Measurements from ENCODE around the gene SLC39A7. TPM values are rescaled to one million over a fixed set of nuclear protein-coding genes. Genes with fewer than 3 reads are reported as not detected.

Gene SLC39A7
- total and polyA plus RNA-seq, 2 donors (not counting 3 experiments of a cell fraction or from before 2014, with no cell fraction given), result 99.8 to 129 TPM

GRCh38 chr6:33165581-33166258 lies 34.9 kb upstream of the SLC39A7 start:
- Histone ChIP-seq H3K36me3 (ENCODE audit: control insufficient read depth in 2 of 2, extremely low read depth in 1 of 2, insufficient read depth in 2 of 2, low read length in 2 of 2) (no peaks in the 10 kb centered on the region), H3K9ac (replicated peaks; ENCODE audit: extremely low read depth, insufficient read depth, low read length) (no peak overlapping the region), H3K27me3 (ENCODE audit: control insufficient read depth in 2 of 2, insufficient read depth in 2 of 2, low read length in 2 of 2) (no peaks in the 10 kb centered on the region), H3K9me3 (replicated peaks; ENCODE audit: control insufficient read depth, insufficient read depth, low read length) (no peaks in the 10 kb centered on the region), H2AFZ (ENCODE audit: low read depth, low read length) (no peak overlapping the region), H3K4me2 (ENCODE audit: insufficient read depth, low read length) (no peak overlapping the region), H3K9me1 (replicated peaks; ENCODE audit: control insufficient read depth, extremely low read depth, insufficient read depth, low read length) (no peaks in the 10 kb centered on the region), H3K4me1 (ENCODE audit: control insufficient read depth, extremely low read depth, insufficient read depth, low read length) (no peaks in the 10 kb centered on the region), H4K20me1 (replicated peaks; ENCODE audit: control insufficient read depth, extremely low read depth, insufficient read depth, low read length) (no peaks in the 10 kb centered on the region), H3K4me3 (replicated peaks in 1 of 3; ENCODE audit: insufficient read depth in 1 of 3, low read depth in 1 of 3, low read length in 3 of 3) (no peak overlapping the region), H3K79me2 (ENCODE audit: control insufficient read depth, insufficient read depth, low read length) (no peaks in the 10 kb centered on the region), H3K27ac (ENCODE audit: insufficient read depth, low read depth, low read length) (no peak overlapping the region)
- ChIA-PET POLR2A (no interaction called here), CTCF (no interaction called here)
- FAIRE-seq, result no peak
- intact Hi-C loops (cut with micrococcal nuclease) (no loop called here), dilution Hi-C loops (cut with MboI; ENCODE audit: extremely low pct_ligation_motif_present, low sequenced_read_pairs) (no loop called here)
- no peak for DNase-seq (ENCODE audit: low read depth, low spot score)
- no TSS peak for BruUV-seq (replicated peaks)
- TF ChIP-seq CTCF (IDR thresholded peaks at IDR 0.05; ENCODE audit: extremely low read depth in 1 of 2, insufficient read depth in 1 of 2, low read depth in 1 of 2, low read length in 2 of 2) (no peak), POLR2AphosphoS5 (IDR thresholded peaks at IDR 0.05; ENCODE audit: insufficient read depth, low read depth, low read length) (no peak), JUN (IDR thresholded peaks at IDR 0.05; ENCODE audit: borderline replicate concordance, insufficient read depth, insufficient read length, low read depth) (no peak), FOS (IDR thresholded peaks at IDR 0.05; ENCODE audit: borderline replicate concordance, insufficient read depth, low read length) (no peak)

GRCh38 chr6:33166363-33166762 lies 34.3 kb upstream of the SLC39A7 start:
- no peak overlapping the region for H3K4me2 ChIP-seq (ENCODE audit: insufficient read depth, low read length)
- no peaks in the 10 kb centered on the region for H3K9me1 ChIP-seq (replicated peaks; ENCODE audit: control insufficient read depth, extremely low read depth, insufficient read depth, low read length)
- ChIA-PET POLR2A (no interaction called here), CTCF (no interaction called here)
- H3K9me3 ChIP-seq (replicated peaks; ENCODE audit: control insufficient read depth, insufficient read depth, low read length), result no peaks in the 10 kb centered on the region
- FAIRE-seq, result no peak
- TF ChIP-seq MAX (IDR thresholded peaks at IDR 0.05; ENCODE audit: insufficient read depth, insufficient read length), result no peak
- TF ChIP-seq CTCF (IDR thresholded peaks at IDR 0.05; ENCODE audit: extremely low read depth in 1 of 2, insufficient read depth in 1 of 2, low read depth in 1 of 2, low read length in 2 of 2), result no peak
- TF ChIP-seq MYC (IDR thresholded peaks at IDR 0.05; ENCODE audit: low read depth, low read length), result no peak
- no peak for TF ChIP-seq GATA2 (IDR thresholded peaks at IDR 0.05; ENCODE audit: insufficient read depth, insufficient read length, low read depth, low read length)
- no peak for TF ChIP-seq FOS (IDR thresholded peaks at IDR 0.05; ENCODE audit: borderline replicate concordance, insufficient read depth, low read length)
- TF ChIP-seq POLR2A (IDR thresholded peaks at IDR 0.05; ENCODE audit: low read depth, low read length), result no peak
- TF ChIP-seq JUN (IDR thresholded peaks at IDR 0.05; ENCODE audit: borderline replicate concordance, insufficient read depth, insufficient read length, low read depth), result no peak
- H2AFZ ChIP-seq (ENCODE audit: low read depth, low read length), result no peak overlapping the region
- BruUV-seq (replicated peaks), result no TSS peak
- no peaks in the 10 kb centered on the region for H3K79me2 ChIP-seq (ENCODE audit: control insufficient read depth, insufficient read depth, low read length)
- no peak overlapping the region for H3K9ac ChIP-seq (replicated peaks; ENCODE audit: extremely low read depth, insufficient read depth, low read length)
- intact Hi-C loops (cut with micrococcal nuclease), result no loop called here
- no peaks in the 10 kb centered on the region for H4K20me1 ChIP-seq (replicated peaks; ENCODE audit: control insufficient read depth, extremely low read depth, insufficient read depth, low read length)
- H3K36me3 ChIP-seq (ENCODE audit: control insufficient read depth in 2 of 2, extremely low read depth in 1 of 2, insufficient read depth in 2 of 2, low read length in 2 of 2), result no peaks in the 10 kb centered on the region
- no peak overlapping the region for H3K4me3 ChIP-seq (replicated peaks in 1 of 3; ENCODE audit: insufficient read depth in 1 of 3, low read depth in 1 of 3, low read length in 3 of 3)
- no peaks in the 10 kb centered on the region for H3K27me3 ChIP-seq (ENCODE audit: control insufficient read depth in 2 of 2, insufficient read depth in 2 of 2, low read length in 2 of 2)
- no peak overlapping the region for H3K27ac ChIP-seq (ENCODE audit: insufficient read depth, low read depth, low read length)
- dilution Hi-C loops (cut with MboI; ENCODE audit: extremely low pct_ligation_motif_present, low sequenced_read_pairs), result no loop called here
- no peaks in the 10 kb centered on the region for H3K4me1 ChIP-seq (ENCODE audit: control insufficient read depth, extremely low read depth, insufficient read depth, low read length)
- no peak for DNase-seq (ENCODE audit: low read depth, low spot score)

Measured in endothelial cell of umbilical vein (primary cell).